ENCODE data around the gene ADK.

DNA sequence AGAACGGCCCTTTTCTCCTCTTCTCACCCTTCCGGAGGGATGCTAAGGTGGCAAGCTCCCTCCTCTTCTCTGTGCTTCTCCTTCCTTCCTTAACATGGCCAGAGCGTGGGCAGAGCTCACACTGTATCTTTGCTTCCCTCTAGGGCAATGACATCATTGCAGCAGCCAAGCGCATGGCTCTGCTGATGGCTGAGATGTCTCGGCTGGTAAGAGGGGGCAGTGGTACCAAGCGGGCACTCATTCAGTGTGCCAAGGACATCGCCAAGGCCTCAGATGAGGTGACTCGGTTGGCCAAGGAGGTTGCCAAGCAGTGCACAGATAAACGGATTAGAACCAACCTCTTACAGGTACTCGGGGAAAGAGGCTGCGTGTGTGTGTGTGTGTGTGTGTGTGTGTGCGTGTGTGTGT, 37.0 kb upstream of the ADK start:
- TF ChIP-seq POLR2A (IDR thresholded peaks at IDR 0.05): no peak
- TF ChIP-seq, protein P1, sequence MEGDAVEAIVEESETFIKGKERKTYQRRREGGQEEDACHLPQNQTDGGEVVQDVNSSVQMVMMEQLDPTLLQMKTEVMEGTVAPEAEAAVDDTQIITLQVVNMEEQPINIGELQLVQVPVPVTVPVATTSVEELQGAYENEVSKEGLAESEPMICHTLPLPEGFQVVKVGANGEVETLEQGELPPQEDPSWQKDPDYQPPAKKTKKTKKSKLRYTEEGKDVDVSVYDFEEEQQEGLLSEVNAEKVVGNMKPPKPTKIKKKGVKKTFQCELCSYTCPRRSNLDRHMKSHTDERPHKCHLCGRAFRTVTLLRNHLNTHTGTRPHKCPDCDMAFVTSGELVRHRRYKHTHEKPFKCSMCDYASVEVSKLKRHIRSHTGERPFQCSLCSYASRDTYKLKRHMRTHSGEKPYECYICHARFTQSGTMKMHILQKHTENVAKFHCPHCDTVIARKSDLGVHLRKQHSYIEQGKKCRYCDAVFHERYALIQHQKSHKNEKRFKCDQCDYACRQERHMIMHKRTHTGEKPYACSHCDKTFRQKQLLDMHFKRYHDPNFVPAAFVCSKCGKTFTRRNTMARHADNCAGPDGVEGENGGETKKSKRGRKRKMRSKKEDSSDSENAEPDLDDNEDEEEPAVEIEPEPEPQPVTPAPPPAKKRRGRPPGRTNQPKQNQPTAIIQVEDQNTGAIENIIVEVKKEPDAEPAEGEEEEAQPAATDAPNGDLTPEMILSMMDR (IDR thresholded peaks at IDR 0.05 in 8 of 11, conservative IDR thresholded peaks at IDR 0.05 in 3 of 11): no peak
- TF ChIP-seq POLR2AphosphoS5 (IDR thresholded peaks at IDR 0.05): no peak
